Activated CD4-positive, alpha-beta T cell treated with anti-CD3 and anti-CD28 coated beads for 4 hours (primary cell): ENCODE results near the gene PTPN23.

Experiments used
- DNase-seq, 2 donors: peaks; one replicate each; pipeline ENCODE4 v3.0.0-alpha.2; 2020

Gene PTPN23

DNA sequence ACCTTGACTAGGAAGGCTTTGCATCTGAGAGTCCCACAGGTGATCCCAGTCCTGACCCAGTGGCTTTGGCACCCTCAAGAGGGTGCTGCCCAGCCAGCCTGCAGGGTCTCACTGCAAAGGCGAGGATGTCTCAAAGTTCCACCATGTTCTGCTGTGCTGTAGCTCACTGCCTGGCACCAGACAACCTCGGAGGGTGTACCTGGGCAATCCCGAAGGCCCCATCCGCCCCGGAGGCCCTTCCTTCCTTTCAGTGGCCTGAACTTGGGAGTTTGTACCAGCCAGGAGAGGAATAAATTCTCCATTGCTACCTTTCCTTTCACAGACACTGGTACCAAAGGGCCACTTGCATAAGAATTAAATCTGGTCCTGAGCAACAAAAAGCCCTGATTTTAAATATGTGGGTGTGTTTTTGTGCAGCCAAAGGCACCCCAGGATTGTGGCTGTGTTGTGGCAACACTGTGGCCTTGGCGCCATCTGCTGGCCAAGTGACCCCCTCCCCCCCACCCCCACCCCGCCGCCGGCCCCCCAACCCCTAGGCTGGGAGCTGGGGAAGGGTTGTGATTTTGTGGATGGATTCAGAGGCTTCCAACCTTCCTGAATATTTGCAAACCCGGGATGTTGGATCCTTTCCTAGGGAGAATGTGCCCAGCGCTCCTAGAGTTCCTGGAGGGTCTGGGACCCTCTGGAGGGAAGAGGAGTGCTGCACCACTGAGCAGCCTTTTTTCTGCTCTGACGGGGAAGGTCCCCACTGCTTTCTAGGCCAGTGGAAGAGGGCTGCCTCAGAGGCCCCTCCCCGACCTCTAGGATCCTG, 9.7 kb upstream of the PTPN23 start:
- peak; percentile 24 to 29 for DNase-seq

DNA sequence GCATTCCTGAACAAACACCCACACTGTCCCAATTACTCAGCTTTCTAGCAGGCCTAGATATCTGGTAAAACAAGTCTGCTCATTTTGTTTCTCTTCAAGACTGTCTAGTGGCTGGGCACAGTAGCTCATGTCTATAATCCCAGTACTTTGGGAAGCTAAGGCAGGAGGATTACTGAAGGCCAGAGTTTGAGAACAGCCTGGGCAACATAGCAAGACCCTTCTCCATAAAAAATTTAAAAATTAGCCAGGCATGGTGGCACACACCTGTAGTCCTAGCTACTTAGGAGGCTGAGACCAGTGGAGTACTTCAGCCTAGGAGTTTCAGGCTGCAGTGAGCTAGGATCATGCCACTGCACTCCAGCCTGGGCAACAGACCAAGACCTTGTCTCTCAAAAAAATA, 6.2 kb upstream of the PTPN23 start:
- DNase-seq: no peak

DNA sequence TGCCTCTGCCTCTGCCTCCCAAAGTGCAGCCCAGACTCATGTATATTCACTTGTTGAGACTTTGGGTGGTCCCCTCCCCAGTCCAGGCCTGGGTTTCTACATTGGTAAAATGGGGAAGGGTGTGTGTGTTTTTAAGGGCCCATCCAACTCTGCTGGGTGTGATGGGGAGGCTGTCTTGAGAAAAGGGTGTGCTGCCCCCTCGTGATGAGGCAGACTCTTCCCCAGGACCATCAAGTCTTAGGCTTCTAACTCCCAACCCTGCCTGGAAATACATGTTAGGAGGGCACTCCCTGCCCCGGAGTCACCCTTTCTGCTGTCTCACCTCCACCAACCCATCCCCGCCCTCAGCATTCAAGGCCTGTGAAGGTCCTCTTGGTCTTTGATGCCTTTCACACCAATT, 4.4 kb upstream of the PTPN23 start:
- DNase-seq: no peak

DNA sequence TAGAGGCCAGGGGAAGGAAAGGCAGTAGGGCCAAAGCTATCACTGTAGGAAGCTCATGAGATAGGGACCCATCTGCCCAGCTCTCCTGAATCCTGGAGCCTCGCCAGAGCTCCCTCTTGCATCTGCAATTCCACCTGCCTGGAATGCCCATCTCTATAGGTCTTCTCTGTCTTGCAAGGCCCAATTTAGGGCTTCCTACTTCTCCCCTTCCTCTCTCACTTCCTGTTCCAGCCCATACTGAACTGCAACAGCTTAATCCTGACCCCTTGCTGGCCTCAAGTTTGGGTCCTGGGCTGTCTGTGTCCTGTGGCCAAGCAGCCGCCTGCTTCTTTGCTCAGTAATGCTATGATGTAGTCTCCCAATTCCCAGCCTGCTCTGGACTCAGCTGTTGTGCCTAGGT, 3.6 kb upstream of the PTPN23 start:
- DNase-seq: no peak

DNA sequence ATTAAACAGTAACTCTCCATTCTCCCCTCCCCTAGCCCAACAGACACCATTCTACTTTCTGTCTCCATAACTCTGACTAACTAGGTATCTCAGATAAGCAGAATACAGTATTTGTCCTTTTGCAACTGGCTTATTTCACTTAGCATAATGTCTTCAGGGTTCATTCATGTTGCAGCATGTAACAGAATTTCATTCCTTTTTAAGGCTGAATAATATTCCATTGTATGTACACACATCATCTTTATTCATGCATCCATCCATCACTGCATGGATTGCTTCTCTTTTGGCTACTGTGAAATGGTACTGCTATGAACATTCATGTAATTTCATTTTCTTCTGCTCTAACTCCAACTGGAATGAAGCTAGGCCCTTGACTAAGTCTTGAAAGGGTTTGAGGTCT, 2.0 kb upstream of the PTPN23 start:
- DNase-seq: no peak

DNA sequence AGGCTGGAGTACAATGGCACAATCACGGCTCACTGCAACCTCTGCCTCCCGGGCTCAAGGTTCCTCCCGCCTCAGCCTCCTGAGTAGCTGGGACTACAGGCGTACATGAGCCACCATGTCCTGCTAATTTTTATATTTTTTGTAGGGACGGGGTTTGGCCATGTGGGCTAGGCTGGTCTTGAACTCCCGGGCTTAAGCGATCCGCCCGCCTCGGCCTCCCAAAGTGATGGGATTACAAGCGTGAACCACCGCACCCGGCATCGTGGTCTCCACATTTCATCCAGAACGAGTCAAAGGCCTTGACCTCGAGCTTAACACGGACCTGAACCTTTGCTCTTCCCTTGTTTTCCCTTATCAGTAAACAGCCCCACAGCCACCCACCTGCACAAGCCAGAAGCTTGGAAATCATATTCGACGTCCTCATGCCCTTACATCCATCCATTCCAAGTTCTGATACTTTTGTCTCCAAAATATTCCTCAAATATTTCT, 1.4 kb upstream of the PTPN23 start:
- DNase-seq: no peak

DNA sequence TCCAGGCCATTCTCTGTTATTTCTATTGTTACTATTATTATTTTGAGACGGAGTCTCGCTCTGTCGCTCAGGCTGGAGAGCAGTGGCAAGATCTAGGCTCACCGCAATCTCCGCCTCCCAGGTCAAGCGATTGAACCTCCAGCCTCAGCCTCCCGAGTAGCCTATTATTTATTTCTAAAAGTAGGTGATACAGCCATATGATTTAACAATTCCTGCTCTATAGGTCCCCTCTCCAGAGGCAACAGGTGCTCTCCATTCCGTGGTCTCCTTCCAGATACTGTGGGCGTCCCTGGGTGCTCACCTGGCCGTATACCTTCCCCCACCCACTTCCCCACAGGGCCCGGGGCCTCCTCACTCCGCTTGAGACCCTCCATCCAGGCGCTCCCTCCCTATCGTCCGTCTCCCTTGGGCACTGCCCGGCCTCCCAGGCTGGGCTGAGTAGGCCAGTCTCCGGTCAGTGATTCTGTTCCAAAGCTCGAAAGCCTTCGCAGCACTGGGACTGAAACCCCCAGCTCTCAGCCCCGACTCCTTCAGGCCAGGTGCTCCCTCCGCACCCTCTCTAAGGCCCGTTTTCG, 708 bp upstream of the PTPN23 start:
- no peak for DNase-seq

DNA sequence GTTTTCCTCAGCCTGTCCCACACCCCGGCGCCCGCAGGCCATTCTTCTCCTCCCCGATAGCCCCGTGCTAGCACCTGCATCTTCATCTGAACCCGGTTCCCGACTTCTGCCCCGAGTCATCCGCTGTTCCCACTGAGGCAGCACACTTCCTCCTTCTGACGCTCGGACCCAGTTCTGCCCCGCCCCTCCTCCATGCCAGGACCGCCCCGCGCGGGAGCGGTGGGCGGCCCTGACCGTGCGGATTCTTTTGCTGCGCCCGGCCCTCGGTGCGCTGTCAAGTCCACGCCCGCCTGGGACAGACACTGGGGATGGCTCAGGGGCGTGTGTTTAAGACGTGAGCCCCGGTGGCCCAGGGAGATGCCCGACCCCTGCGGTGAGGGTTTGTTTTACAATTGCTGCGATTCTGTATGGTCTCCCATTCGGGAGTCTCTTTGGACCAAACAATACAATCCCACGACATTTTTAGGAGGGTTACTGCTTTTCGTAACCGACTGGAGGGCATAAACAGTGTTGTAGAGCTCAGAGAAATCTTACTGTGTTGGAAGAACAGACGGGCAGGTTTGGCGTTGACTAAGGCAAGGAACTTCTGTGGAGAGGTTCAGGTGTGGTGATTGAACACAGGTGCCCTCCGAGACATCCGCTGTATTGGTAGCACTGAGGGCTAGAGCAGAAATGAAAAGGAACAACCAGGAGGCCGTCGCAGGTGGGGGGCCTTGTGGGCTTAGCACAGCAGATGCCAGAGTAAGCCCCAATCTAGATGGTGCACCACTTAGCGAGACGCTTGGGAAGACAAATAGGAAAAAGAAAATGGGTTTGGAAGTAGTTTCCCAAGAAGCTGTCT, 716 bp downstream of the PTPN23 start:
- peak; percentile 54 to 65 for DNase-seq

DNA sequence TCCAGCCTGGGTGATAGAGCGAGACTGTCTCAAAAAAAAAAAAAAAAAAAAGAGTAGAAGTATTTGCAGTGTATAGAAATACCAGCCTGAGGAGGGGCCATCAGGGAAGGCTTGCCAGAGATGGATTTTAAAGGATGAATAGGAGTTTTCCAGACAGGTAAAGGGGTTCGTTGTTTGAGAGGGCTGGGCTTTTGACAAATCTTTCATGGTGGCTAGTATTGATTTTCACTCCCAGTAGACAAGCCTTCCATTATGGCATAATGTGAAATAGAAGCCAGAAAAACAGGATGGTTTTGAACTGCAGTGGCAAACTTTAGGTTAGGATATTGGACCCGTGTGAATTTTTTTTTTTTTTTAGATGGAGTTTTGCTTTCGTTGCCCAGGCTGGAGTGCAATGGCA, 3.6 kb downstream of the PTPN23 start:
- DNase-seq: no peak

DNA sequence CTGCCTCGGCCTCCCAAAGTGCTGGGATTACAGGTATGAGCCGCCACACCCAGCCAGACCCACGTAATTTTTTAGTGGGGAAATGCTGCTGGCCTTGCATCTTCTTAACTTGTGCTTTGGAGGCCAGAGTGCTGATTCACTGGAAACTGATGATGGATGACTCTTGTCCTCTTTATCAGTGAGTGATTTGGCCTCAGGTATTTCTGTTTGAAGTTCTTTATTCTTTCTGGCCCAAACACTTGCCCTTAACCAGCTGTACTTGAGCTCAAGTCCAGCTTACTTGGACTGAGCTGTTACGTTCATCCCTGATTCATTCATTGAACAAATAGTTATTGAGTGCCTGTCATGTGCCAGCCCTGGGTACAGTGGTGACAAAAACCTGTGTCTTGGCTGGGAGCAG, 4.2 kb downstream of the PTPN23 start:
- DNase-seq: no peak

DNA sequence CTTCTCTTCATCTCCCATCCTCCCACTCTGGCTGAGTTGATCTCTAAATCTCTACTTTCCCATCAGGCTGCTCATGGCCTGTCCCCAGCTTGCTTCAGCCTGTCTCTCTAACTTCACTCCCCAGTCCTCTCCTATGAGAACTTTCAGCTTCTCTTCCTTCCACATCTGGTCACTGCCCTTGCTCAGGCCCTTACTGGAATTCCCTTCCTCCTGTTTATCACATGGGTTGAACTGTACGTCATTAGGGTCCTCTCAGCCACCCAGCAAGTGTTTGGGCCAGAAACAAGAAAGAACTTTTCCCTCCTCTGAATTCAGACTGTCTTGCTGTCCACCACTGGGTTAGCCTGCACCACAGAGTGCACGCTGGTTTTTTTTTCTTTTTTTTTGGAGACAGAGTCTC, 5.0 kb downstream of the PTPN23 start:
- DNase-seq: no peak

DNA sequence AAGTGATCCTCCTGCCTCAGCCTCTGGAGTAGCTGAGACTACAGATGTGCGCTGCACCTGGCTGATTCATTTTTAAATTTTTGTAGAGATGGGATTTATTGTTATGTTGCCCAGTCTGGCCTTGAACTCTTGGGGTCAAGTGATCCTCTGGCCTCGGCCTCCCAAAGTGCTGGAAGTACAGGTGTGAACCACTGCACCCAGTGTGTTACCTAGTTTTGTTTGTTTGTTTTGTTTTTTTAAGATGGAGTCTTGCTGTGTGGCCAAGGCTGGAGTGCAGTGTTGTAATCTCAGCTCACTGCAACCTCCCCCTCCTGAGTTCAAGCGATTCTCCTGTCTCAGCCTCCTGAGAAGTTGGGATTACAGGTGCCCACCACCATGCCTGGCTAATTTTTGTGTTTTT, 12.1 kb downstream of the PTPN23 start:
- DNase-seq: no peak

DNA sequence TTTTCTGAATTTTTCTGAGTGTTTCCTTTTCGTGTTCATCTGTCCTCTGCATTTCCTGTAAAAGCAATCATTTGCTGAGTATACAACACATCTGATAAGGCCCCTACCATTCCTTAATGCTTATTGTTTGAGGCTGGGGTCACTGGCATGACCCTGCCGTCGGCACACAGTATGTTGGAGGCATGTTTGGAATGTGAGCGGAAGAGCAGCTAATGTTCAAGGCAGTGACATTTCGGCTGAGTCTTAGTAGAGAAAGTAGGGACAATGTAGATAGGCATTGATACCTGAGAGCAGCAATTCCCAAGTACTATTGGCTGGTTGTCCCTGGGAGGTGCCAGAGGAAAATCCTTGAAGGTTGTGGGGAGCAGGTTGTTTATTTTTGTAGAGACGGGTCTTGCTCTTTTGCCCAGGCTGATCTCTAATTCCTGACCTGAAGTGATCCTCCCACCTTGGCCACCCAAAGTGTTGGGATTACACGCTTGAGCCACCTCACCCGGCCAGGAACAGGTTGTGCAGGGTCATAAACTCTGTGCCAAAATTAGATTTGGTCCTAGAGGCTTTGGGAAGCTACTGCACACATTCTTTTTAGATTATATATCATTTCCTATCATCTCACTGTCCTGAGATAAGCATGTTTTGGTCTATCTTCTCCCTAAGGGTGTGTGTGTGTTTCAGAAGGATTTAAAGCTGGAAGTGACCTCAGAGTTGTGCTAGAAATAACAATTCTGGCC, 13.5 kb downstream of the PTPN23 start:
- DNase-seq: no peak

DNA sequence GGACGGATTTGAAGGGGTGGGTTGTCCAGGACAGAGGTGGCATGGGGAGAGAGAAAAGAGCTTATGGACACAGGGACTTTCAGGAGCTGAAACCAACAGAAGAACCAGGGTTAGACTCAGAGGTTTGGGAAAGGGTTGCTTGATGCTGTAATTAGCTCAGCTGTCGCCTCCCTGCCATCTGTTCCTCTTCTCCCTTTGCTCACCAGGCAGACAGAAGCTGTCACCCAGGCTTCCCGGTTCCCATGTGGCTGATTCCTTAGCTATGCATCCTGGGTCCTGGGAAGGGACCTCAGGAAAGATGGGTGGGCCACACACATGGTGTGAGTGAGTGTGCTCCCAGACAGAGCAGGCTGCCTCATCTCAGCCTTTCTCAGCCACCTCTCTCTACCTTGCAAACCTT, 14.1 kb downstream of the PTPN23 start:
- no peak for DNase-seq

DNA sequence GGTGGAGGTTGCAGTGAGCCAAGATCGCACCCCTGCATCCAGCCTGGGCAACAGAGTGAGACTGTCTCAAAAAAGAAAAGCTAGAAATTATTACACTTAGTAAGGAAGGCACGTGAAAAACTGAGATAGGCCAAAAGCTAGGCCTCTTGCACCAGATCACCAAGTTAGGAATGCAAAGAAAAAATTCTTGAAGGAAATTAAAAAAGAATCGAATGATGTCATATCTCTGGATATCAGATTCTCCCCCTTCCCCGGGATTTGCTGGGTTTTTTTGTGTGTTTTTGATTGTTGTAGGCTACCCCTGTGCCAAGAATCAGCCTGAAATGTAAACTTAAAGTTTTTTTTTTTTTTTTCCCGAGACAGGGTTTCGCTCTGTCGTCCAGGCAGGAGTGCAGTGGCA, 17.4 kb downstream of the PTPN23 start:
- no peak for DNase-seq

DNA sequence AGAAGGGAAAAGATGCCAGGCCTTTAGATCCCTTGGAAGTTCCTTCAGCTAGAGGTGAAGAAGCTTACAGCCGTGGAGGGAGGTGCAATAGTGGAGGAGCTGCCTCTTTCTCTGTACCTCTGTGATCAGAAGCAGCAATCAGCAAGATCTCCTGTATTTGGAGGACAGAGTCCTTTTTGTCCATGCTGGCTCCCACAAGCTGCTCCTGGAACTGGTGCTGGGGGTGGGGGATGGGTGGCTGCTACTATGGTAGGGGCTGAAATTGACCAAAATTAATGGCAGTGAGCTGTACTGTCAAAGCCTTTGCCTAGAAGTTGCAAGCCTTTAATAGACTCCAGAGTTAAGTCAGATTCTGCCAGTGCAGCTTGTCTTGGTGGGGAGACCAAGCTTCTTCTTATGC, 18.2 kb downstream of the PTPN23 start:
- DNase-seq: no peak

DNA sequence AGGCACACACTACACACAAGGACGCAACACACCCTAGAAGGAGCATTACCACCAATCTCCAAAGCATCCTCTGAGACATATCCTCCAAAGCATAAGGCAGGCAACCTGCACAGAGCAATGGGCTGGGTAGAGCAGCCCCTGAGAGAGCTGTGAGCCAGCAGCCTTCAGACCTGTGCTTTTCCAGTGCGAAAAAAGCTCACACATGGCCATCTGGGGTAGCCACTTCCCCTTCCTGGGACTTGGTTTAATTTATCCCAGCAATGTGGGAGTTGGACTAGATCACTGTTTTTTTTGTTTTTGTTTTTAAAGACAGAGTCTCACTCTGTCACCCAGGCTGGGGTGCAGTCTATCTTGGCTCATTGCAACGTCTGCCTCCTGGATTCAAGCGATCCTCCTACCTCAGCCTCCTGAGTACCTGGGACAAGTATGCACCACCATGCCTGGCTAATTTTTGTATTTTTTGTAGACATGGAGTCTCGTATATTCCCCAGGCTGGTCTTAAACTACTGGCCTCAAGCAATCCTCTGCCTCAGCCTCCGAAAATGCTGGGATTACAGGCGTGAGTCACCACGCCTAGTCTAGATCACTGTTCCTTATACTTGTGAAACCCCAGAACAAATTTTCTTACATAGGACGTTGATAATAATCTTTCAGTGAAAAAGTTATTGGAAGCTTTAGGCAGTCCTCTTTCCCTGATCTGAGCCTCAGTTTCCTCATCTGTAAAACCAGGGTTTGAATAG, 18.9 kb downstream of the PTPN23 start:
- no peak for DNase-seq

DNA sequence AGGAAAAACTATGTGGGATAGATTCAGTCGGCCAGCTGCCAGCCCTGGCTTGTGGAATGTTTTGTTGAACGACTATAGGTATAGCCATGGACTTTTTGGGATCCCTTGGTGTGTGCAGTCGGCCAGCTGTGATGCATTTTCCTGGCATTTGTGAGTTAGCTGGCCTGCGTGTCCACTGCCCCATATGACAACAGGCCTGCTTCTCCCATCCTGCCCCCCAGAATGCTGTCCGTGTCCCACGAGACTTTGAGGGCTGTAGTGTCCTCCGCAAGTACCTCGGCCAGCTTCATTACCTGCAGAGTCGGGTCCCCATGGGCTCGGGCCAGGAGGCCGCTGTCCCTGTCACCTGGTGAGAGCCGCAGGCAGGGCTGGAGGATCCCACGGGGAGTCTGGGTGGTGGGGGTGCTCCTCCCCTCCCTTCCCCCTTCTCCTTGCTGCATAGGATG, 23.6 kb downstream of the PTPN23 start:
- no peak for DNase-seq

DNA sequence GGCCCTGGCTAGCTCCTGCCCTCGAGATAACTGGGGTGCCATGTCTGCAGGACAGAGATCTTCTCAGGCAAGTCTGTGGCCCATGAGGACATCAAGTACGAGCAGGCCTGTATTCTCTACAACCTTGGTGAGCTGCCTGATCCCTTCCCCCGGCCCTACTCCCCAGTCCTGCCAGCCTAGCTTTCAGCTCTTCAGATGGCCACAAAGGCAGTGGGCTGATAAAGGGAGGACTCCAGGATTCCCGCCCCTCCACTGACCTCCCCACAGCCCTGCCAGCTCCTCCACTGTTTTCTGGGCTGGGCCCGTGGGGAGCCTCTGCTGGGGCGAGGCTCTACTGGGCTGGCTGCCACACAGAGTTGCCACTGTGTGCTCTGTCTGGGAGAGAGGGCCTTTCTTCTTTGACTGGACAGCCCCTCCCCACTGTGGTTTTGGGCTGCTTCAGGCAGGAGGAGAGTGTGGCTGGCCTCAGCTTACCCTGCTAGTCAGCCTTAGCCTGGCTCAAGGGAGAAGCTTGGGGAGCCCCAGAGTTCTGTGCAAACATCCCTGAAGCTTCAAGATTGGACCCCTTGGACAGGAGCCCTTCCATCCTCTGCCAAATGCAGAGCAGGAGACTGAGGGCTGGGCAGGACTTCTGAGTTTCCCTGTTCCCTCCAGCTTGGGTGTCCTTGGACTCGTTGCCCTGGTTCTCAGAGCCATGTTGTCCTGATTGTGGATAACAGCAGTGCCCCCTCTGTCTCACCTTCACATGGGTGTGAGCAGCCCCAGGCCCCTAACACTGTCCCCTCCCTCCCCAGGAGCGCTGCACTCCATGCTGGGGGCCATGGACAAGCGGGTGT, 24.4 kb downstream of the PTPN23 start:
- no peak for DNase-seq

DNA sequence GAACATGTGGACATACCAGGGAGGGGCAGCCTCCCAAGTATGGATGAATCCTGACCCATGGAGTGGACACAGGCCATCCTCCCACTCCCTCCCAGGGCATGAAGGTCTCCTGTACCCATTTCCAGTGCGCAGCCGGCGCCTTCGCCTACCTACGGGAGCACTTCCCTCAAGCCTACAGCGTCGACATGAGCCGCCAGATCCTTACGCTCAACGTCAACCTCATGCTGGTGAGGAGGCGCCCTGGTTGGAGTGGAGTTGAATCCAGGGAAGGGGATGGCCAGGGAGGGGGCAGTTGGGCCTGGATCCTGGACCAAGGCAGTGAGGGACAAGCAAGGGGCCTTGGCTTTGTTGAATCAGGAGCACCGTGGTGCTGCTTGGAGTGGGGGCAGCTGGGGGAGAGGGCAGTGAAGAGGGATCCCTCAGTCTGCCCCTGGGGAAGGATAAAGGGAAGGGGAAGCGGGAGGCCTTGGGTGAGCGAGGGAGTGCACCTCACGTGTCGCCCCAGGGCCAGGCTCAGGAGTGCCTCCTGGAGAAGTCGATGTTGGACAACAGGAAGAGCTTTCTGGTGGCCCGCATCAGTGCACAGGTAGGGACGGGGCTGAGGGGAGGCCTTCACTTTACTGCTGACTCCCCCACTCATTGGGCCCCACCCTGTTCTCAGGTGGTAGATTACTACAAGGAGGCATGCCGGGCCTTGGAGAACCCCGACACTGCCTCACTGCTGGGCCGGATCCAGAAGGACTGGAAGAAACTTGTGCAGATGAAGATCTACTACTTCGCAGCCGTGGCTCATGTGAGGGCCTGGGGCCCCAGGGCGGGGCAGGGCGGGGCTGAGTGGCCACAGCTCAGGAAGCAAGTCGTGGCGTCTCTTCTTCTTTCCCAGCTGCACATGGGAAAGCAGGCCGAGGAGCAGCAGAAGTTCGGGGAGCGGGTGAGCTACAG, 25.3 kb downstream of the PTPN23 start:
- no peak for DNase-seq
